ACHN (cell line): ENCODE results near the gene DPP10.

Experiments
- DNase-seq: peaks from one replicate; pipeline ENCODE4 v3.0.0-alpha.2; 2015
- in situ Hi-C: cut with HindIII; loops from 2 replicates; pipeline ENCODE4 v1.10.0; 2017; ENCODE audit warnings: low sequenced_read_pairs, low pct_ligation_motif_present, low pct_unique_long_range_greater_than_20kb

DPP10 gene

DNA sequence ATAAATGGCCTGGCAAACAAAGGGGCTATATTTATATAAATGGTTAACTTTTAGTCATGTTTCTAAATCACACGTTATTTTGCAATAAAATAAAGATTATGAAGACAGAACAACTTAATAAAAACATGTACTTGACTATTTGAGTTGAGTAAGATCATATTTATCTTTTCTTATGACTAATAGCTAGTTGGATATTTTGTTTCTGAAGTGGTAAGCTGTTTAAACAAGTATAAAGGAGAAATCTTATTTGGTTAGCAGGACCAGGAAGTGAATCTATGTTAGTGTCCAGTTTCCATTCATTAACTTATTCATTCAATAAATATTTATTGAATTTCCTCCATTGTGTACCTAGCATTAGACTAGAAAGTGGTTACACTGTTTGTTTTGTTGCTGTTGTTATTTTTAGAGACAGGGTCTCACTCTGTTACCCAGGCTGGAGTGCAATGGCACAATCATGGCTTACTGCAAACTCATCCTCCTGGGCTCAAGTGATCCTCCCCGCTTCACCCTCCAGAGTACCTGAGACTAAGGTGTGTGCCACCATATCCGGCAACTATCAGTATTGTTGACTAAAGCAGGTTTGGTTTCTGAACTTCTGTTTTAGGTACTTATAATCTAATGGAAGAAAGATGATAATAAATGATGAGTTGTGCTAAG lies 312.6 kb downstream of the DPP10 start:
- DNase-seq = no peak
- in situ Hi-C loops = no loop called here

DNA sequence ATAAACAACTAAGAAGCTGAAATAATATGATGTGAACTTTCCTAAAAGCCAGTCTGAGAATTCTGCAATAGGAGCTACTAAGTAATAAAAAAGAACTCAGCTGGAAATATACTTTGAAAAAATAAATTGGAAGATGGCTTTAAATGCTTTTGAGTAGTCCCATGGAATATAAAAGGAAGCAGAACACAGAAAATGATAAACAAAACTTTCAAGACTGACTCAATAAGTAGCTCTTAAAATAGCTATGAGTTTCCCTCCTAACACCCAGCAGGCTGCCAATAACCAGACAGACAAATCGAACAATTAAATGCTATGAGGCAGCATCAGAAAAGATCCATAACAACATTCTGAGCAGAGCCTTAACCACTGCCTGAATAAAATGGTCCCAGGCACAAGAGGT lies 319.9 kb downstream of the DPP10 start:
- no peak for DNase-seq
- in situ Hi-C loops = no loop called here

DNA sequence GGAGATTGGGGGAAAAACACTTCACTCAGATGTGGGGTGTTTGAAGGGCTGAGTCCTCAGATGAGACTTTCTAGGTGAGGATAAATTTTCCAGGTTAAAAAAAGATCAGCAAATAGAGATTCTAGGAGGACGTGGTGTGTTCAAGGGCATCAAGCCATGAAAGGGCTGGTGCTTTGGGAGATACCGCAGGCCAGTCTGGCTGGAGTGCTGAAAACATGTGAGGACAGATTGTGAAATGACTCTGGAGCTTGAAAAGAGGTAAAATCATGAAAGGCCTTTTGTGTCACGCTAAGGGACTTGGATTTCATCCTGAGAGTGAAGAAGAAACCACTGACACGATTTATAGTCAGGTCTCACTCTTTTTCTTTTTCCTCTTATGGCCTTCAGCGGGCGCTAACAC lies 320.5 kb downstream of the DPP10 start:
- in situ Hi-C loops = no loop called here
- no peak for DNase-seq

DNA sequence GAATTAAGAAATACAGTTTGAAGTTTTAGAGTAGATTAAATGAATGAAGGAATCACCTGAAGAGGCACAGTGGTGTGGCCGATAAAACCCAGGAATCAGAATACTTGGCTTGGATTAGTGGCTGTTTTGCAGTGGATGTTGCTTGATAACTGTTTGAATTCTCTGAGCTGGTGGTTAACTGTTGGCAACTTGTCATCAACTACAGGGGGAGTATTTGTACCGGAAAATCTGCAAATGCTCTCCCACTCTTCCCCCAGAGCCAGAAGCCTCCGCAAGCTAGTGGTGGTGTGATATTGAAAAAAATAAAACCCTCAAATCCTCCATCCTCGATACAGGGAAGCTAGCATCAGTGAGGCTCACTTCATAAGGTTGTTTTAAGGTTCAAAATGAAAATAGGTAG lies 326.7 kb downstream of the DPP10 start:
- in situ Hi-C loops = no loop called here
- DNase-seq = no peak

GRCh38 chr2:114769991-114770390 lies 327.6 kb downstream of the DPP10 start:
- no peak for DNase-seq
- in situ Hi-C loops = no loop called here

DNA sequence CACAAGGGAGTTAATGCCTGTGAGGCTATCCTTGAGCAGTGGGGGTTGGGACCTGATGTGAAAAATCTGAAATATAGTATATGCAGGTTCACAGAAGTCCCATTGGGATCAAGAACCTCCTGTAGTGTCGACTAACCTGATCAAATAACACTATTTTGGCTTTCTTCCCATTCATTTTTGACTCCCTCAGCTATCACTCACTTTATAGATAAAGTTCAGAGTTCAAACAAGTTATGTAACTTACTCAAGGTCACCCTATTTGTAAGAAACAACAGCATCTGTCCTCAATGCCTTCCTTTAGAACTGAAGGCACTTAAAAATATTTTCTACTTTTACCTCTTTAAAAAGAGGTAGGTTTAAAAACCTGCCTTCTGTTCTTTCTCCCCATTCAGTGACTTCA lies 341.6 kb downstream of the DPP10 start:
- in situ Hi-C loops = no loop called here
- no peak for DNase-seq

GRCh38 chr2:114784890-114785583 lies 342.6 kb downstream of the DPP10 start:
- in situ Hi-C loops = no loop called here
- no peak for DNase-seq

- DNase-seq = no peak
- in situ Hi-C loops = no loop called here
Measured at GRCh38 chr2:114786901-114787300, 344.5 kb downstream of the DPP10 start.

DNA sequence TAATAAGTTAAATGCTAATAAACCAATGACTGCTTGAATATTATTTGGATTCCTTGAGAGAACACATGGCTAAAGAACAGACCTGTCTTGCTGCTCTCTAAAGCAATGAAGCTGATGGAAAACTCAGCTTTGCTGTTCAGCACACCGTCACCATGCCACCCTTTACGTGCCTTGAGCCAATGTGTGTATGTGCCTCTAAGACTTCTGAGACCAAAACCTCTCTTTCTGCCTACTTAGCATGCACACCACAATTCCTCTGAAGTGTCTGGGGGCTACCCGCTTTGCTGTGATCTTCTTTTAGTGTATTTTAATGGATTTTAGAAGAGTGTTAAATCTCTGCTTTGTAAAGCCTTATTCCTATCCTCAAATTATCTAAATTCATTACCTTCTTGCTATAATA lies 345.0 kb downstream of the DPP10 start:
- in situ Hi-C loops = no loop called here
- DNase-seq = no peak

GRCh38 chr2:114789989-114790388 lies 347.5 kb downstream of the DPP10 start:
- DNase-seq = no peak
- in situ Hi-C loops = no loop called here

DNA sequence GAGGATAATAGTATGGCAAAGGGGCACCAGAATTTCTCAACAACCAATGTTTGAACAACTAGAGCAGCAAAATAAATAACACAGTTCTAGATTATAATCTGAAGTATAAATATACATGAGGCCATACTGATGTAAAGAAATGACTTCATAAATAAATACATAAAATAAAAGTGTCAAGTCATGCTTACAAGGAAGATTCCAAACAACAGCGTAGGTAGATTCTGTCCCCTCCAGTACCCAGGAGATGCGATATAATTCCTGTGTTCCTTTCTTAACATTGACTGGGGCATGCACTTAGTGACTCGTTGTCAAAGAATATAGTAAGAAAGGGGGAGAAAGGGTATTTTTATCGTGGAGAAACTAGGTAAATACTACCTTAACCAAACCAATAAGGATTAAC lies 355.1 kb downstream of the DPP10 start:
- in situ Hi-C loops = no loop called here
- no peak for DNase-seq

DNA sequence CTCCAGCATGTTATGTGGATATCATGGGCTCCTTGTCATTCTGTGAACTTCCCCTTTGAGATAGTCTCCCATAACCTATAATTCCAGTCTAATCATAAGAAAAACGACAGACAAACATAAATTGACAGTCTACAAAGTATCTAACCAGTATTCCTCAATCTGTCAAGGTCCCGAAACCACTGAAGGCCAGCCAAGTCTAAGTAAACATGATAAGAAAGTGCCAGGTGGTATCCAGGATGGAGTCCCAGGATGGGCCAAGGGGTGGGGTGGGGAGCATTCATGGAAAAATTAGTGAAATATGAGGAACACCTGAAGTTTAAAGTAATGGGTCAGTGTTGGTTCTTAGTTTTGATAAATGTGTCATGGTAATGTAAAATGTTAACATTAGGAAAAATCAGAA lies 355.5 kb downstream of the DPP10 start:
- in situ Hi-C loops = no loop called here

GRCh38 chr2:114800371-114800770 lies 357.9 kb downstream of the DPP10 start:
- DNase-seq = no peak

More for the DNA sequence above, 355.5 kb downstream of the DPP10 start:
- DNase-seq = no peak

GRCh38 chr2:114805195-114805594 lies 362.8 kb downstream of the DPP10 start:
- DNase-seq = no peak
- in situ Hi-C loops = no loop called here

More at GRCh38 chr2:114800371-114800770, 357.9 kb downstream of the DPP10 start:
- in situ Hi-C loops = no loop called here

DNA sequence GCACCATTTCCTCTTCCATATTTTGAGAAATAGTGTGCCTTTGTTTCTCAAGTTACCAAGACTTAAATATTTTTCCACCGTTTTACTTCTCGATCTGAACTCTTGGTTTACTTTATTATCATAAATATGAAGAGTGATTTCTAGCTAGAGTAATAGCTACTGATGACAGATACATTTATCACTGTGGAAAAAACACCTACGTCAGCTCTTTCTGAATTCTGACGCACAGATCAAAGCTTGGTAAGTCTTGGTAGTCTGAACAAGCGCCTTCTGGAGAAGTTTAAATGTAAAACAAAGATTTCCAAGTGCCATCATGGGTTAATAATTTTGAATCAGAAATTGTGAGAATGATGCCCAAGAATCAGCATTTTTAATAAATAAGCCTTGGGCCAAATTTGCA lies 367.7 kb downstream of the DPP10 start:
- DNase-seq = no peak
- in situ Hi-C loops = no loop called here

- DNase-seq = no peak
- in situ Hi-C loops = no loop called here
Measured at GRCh38 chr2:114812261-114812660, 369.8 kb downstream of the DPP10 start.

GRCh38 chr2:114814355-114814754 lies 371.9 kb downstream of the DPP10 start:
- DNase-seq = no peak
- in situ Hi-C loops = no loop called here

GRCh38 chr2:114821055-114821454 lies 378.6 kb downstream of the DPP10 start:
- in situ Hi-C loops = no loop called here

GRCh38 chr2:114843963-114844362 lies 401.5 kb downstream of the DPP10 start:
- in situ Hi-C loops = no loop called here
- no peak for DNase-seq

More at GRCh38 chr2:114821055-114821454, 378.6 kb downstream of the DPP10 start:
- DNase-seq = no peak

DNA sequence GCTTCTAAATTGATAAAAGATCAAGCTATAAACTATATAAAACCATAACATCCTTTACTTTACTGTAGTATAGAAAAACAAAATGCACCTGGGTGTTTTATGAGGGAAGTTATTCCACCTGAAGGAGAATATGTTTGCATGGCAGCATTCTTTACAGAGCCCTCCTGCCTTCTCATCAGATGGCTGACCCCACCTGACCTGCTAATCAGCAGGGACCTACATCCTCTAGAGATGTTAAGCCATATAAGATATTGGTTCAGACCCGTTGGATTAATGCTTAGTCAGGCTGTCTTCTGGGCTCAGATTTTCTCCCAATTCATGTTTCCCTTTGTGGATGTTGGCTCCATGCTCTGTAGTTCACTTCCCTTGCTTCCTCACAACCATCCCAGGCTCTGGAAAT lies 414.8 kb downstream of the DPP10 start:
- no peak for DNase-seq
- in situ Hi-C loops = no loop called here
